Body of pancreas (tissue), 4 donors: ENCODE data around the gene LPAR1.

ENCODE experiments used
- CTCF ChIP-seq, 7 experiments: fragments of 450-650 bp in 4 of 7; fragments of 200-600 bp in 3 of 7; sonication (generic) in 3 of 7; IDR thresholded peaks; one replicate each; pipeline ENCODE4 v1.5.1; 2016 to 2019; ENCODE audit warnings: antibody characterized with exemption in 7 of 7
- POLR2A ChIP-seq, 3 donors: fragments of 450-650 bp; IDR thresholded peaks; one replicate each; pipeline ENCODE4 v1.6.1; 2016; ENCODE audit warnings: antibody characterized with exemption in 3 of 3, mild to moderate bottlenecking in 2 of 3

GRCh38 chr9:111037708-111038330 is 451 bp downstream of the LPAR1 start:
- TF ChIP-seq POLR2A (IDR thresholded peaks at IDR 0.05): peak in 1 of 3 donors; percentile 24
- TF ChIP-seq CTCF (IDR thresholded peaks at IDR 0.05): peak in 3 of 7 experiments; percentile 8 to 37 (median 18)
